Keratinocyte (primary cell): Measurements from ENCODE around the gene GPR15LG.

Experiments
- EZH2 ChIP-seq: IDR thresholded peaks from one replicate; pipeline ENCODE4 v1.6.1; 2012; ENCODE audit warnings: inconsistent platforms, mild to moderate bottlenecking, low read length, moderate library complexity
- TF ChIP-seq, protein P1 (sequence below), 3 experiments: IDR thresholded peaks in 1 of 3; conservative IDR thresholded peaks in 1 of 3; optimal IDR thresholded peaks in 1 of 3; 2 replicates in 2 of 3; 3 replicates in 1 of 3; pipeline versions ENCODE3 to v1.5.1; 2011; ENCODE audit warnings: low read length in 3 of 3, mild to moderate bottlenecking in 3 of 3, moderate library complexity in 2 of 3, control low read depth in 1 of 3, inconsistent platforms in 1 of 3; ENCODE audit not compliant: insufficient read depth in 2 of 3; ENCODE audit errors: extremely low read depth in 1 of 3

GRCh38 chr10:84194424-84195043, 20.9 kb downstream of the GPR15LG start, which contains the start of gene CDHR1:
- TF ChIP-seq EZH2, result no peak
- TF ChIP-seq, protein P1, sequence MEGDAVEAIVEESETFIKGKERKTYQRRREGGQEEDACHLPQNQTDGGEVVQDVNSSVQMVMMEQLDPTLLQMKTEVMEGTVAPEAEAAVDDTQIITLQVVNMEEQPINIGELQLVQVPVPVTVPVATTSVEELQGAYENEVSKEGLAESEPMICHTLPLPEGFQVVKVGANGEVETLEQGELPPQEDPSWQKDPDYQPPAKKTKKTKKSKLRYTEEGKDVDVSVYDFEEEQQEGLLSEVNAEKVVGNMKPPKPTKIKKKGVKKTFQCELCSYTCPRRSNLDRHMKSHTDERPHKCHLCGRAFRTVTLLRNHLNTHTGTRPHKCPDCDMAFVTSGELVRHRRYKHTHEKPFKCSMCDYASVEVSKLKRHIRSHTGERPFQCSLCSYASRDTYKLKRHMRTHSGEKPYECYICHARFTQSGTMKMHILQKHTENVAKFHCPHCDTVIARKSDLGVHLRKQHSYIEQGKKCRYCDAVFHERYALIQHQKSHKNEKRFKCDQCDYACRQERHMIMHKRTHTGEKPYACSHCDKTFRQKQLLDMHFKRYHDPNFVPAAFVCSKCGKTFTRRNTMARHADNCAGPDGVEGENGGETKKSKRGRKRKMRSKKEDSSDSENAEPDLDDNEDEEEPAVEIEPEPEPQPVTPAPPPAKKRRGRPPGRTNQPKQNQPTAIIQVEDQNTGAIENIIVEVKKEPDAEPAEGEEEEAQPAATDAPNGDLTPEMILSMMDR (optimal IDR thresholded peaks at IDR 0.05 in 1 of 3, IDR thresholded peaks at IDR 0.05 in 1 of 3, conservative IDR thresholded peaks at IDR 0.05 in 1 of 3; ENCODE audit: extremely low read depth in 1 of 3, insufficient read depth in 2 of 3, low read length in 3 of 3), result no peak
